Stimulated activated effector memory CD8-positive, alpha-beta T cell treated with anti-CD3 and anti-CD28 coated beads, Interleukin-12 subunit alpha, Interleukin-12 subunit beta, amount 100 ng/mL, for 72 hours (primary cell): ENCODE data around the gene PGS1.

ENCODE experiments used
- ATAC-seq: fragments of 150-1000 bp; cut with Tn5 transposase; 2 replicates; pipeline ENCODE4 v1.10.0; 2021
- DNase-seq, 2 donors: peaks; one replicate each; pipeline ENCODE4 v3.0.0; 2021 to 2022; ENCODE audit warnings: low spot score in 2 of 2
- H3K27ac Mint-ChIP-seq: one replicate; pipeline ENCODE4 v1.8.0; 2022; ENCODE audit warnings: mild to moderate bottlenecking, mixed read lengths
- H3K36me3 Mint-ChIP-seq: one replicate; pipeline ENCODE4 v1.8.0; 2022; ENCODE audit warnings: mild to moderate bottlenecking, mixed read lengths
- H3K4me1 Mint-ChIP-seq: one replicate; pipeline ENCODE4 v1.8.0; 2022; ENCODE audit warnings: mixed read lengths
- H3K4me3 Mint-ChIP-seq: one replicate; pipeline ENCODE4 v1.8.0; 2022; ENCODE audit warnings: mild to moderate bottlenecking, mixed read lengths
- H3K9me3 Mint-ChIP-seq: one replicate; pipeline ENCODE4 v1.8.0; 2022; ENCODE audit warnings: mixed read lengths

Gene PGS1

GRCh38 chr17:78416791-78417530 is 38.5 kb downstream of the PGS1 start:
- Mint-ChIP-seq H3K27ac (peak overlapping the region; percentile 92), H3K4me3 (no peak overlapping the region), H3K36me3 (peaks cover 96% of the 10 kb centered on the region), H3K4me1 (peaks cover 73% of the 10 kb centered on the region), H3K9me3 (no peaks in the 10 kb centered on the region)
- ATAC-seq: no peak
- no peak for DNase-seq

GRCh38 chr17:78417531-78417909 is 39.1 kb downstream of the PGS1 start:
- ATAC-seq (no peak), DNase-seq (no peak)
- peaks cover 96% of the 10 kb centered on the region for H3K36me3 Mint-ChIP-seq
- no peak overlapping the region for H3K4me3 Mint-ChIP-seq
- H3K9me3 Mint-ChIP-seq: no peaks in the 10 kb centered on the region
- H3K4me1 Mint-ChIP-seq: peaks cover 72% of the 10 kb centered on the region
- peak overlapping the region; percentile 92 for H3K27ac Mint-ChIP-seq

GRCh38 chr17:78418326-78419026 is 40.0 kb downstream of the PGS1 start:
- peaks cover 98% of the 10 kb centered on the region for H3K36me3 Mint-ChIP-seq
- peaks cover 62% of the 10 kb centered on the region for H3K4me1 Mint-ChIP-seq
- no peak overlapping the region for H3K4me3 Mint-ChIP-seq
- H3K27ac Mint-ChIP-seq: peak overlapping the region; percentile 64
- ATAC-seq (no peak), DNase-seq (no peak)
- H3K9me3 Mint-ChIP-seq: no peaks in the 10 kb centered on the region

GRCh38 chr17:78419970-78420815 is 41.7 kb downstream of the PGS1 start:
- no peak for ATAC-seq
- H3K4me1 Mint-ChIP-seq: peaks cover 45% of the 10 kb centered on the region

GRCh38 chr17:78421084-78421533 is 42.7 kb downstream of the PGS1 start:
- Mint-ChIP-seq H3K4me3 (no peak overlapping the region), H3K27ac (peak overlapping the region; percentile 45), H3K9me3 (no peaks in the 10 kb centered on the region), H3K4me1 (peaks cover 36% of the 10 kb centered on the region), H3K36me3 (peaks cover 98% of the 10 kb centered on the region)
- no peak for DNase-seq
- ATAC-seq: no peak

More at GRCh38 chr17:78419970-78420815, 41.7 kb downstream of the PGS1 start:
- Mint-ChIP-seq H3K36me3 (peaks cover 96% of the 10 kb centered on the region), H3K9me3 (no peaks in the 10 kb centered on the region), H3K27ac (peak overlapping the region; percentile 64), H3K4me3 (no peak overlapping the region)
- DNase-seq: no peak

GRCh38 chr17:78421534-78422266 is 43.3 kb downstream of the PGS1 start:
- Mint-ChIP-seq H3K9me3 (no peaks in the 10 kb centered on the region), H3K4me1 (peaks cover 32% of the 10 kb centered on the region), H3K27ac (peak overlapping the region; percentile 45), H3K36me3 (peaks cover 98% of the 10 kb centered on the region), H3K4me3 (no peak overlapping the region)
- peak; percentile 89 for ATAC-seq
- DNase-seq: peak; percentile 74 to 85

- ATAC-seq: no peak
- Mint-ChIP-seq H3K9me3 (no peaks in the 10 kb centered on the region), H3K4me3 (no peak overlapping the region), H3K36me3 (peaks cover 98% of the 10 kb centered on the region), H3K4me1 (peaks cover 27% of the 10 kb centered on the region), H3K27ac (peak overlapping the region; percentile 45)
- no peak for DNase-seq
Observed at GRCh38 chr17:78422267-78422605, 43.8 kb downstream of the PGS1 start.

- H3K9me3 Mint-ChIP-seq: no peaks in the 10 kb centered on the region
- H3K27ac Mint-ChIP-seq: no peak overlapping the region
- H3K4me3 Mint-ChIP-seq: no peak overlapping the region
- DNase-seq (no peak), ATAC-seq (no peak)
- peaks cover 95% of the 10 kb centered on the region for H3K36me3 Mint-ChIP-seq
- H3K4me1 Mint-ChIP-seq: peaks cover 23% of the 10 kb centered on the region
Observed at GRCh38 chr17:78422872-78423588, 44.6 kb downstream of the PGS1 start.

- H3K4me1 Mint-ChIP-seq: peaks cover 23% of the 10 kb centered on the region
- ATAC-seq (no peak), DNase-seq (no peak)
- no peak overlapping the region for H3K4me3 Mint-ChIP-seq
- H3K36me3 Mint-ChIP-seq: peaks cover 95% of the 10 kb centered on the region
- no peaks in the 10 kb centered on the region for H3K9me3 Mint-ChIP-seq
- no peak overlapping the region for H3K27ac Mint-ChIP-seq
Observed at GRCh38 chr17:78423961-78424675, 45.7 kb downstream of the PGS1 start.

GRCh38 chr17:78425429-78425828 is 47.0 kb downstream of the PGS1 start:
- peaks cover 25% of the 10 kb centered on the region for H3K4me1 Mint-ChIP-seq
- H3K4me3 Mint-ChIP-seq: no peak overlapping the region
- DNase-seq (no peak), ATAC-seq (no peak)
- H3K36me3 Mint-ChIP-seq: peaks cover 95% of the 10 kb centered on the region
- H3K27ac Mint-ChIP-seq: no peak overlapping the region
- no peaks in the 10 kb centered on the region for H3K9me3 Mint-ChIP-seq

GRCh38 chr17:78426293-78426879 is 47.9 kb downstream of the PGS1 start:
- H3K36me3 Mint-ChIP-seq: peaks cover 86% of the 10 kb centered on the region
- no peak overlapping the region for H3K4me3 Mint-ChIP-seq
- peaks cover 15% of the 10 kb centered on the region for H3K4me1 Mint-ChIP-seq
- no peaks in the 10 kb centered on the region for H3K9me3 Mint-ChIP-seq
- ATAC-seq (no peak), DNase-seq (no peak)
- no peak overlapping the region for H3K27ac Mint-ChIP-seq

- Mint-ChIP-seq H3K4me1 (peaks cover 8% of the 10 kb centered on the region), H3K36me3 (peaks cover 78% of the 10 kb centered on the region), H3K9me3 (no peaks in the 10 kb centered on the region), H3K4me3 (no peak overlapping the region), H3K27ac (no peak overlapping the region)
- no peak for ATAC-seq
- no peak for DNase-seq
Observed at GRCh38 chr17:78427140-78427539, 48.7 kb downstream of the PGS1 start.

- no peak overlapping the region for H3K27ac Mint-ChIP-seq
Observed at GRCh38 chr17:78428025-78428575, 49.7 kb downstream of the PGS1 start.

More at GRCh38 chr17:78428025-78428575, 49.7 kb downstream of the PGS1 start:
- Mint-ChIP-seq H3K36me3 (peaks cover 69% of the 10 kb centered on the region), H3K9me3 (no peaks in the 10 kb centered on the region), H3K4me1 (peaks cover 5% of the 10 kb centered on the region), H3K4me3 (no peak overlapping the region)
- DNase-seq (no peak), ATAC-seq (no peak)
